Lower leg skin (tissue), 4 donors: Measurements from ENCODE around the gene AMPD1. TPM values are rescaled to one million over a fixed set of nuclear protein-coding genes. Genes with fewer than 3 reads are reported as not detected.

ENCODE experiments used
- DNase-seq, 2 donors: peaks; one replicate each; pipeline ENCODE4 v3.0.0-alpha.2; 2019; ENCODE audit warnings: low spot score in 2 of 2
- H3K4me3 ChIP-seq: fragments of 200-600 bp; sonication (generic); 2 replicates; pipeline ENCODE4 v1.5.1; 2017; ENCODE audit warnings: mild to moderate bottlenecking, low read depth; ENCODE audit not compliant: poor library complexity, severe bottlenecking
- CTCF ChIP-seq, 3 donors: fragments of 450-650 bp; IDR thresholded peaks; one replicate each; pipeline ENCODE4 v1.5.1; 2016; ENCODE audit warnings: antibody characterized with exemption in 3 of 3, mild to moderate bottlenecking in 3 of 3, moderate library complexity in 2 of 3
- POLR2A ChIP-seq, 2 donors: fragments of 450-650 bp; IDR thresholded peaks; one replicate each; pipeline ENCODE4 v1.6.1; 2016 to 2017; ENCODE audit warnings: antibody characterized with exemption in 2 of 2, mild to moderate bottlenecking in 1 of 2, moderate library complexity in 1 of 2
- WGBS, 2 donors: methylation state at CpG; one replicate each; pipeline ENCODE4 v1.1.5; 2018; 5-methylcytosine and 5-hydroxymethylcytosine counted together
- intact Hi-C: fragments of 100-400 bp; cut with DNase I; formaldehyde crosslinking; loops from one replicate; pipeline ENCODE4 v1.15.0; 2023; ENCODE audit warnings: low total_unique reads
- total RNA-seq, 4 donors: library from RNA; depleted of rRNA; stranded (reverse); fragments of >200 nt; gene quantifications; one replicate each; pipeline ENCODE4 v1.1.0, GENCODE V29; 2016

AMPD1 gene
- total RNA-seq, 4 donors from 2014 or later, result not detected

DNA sequence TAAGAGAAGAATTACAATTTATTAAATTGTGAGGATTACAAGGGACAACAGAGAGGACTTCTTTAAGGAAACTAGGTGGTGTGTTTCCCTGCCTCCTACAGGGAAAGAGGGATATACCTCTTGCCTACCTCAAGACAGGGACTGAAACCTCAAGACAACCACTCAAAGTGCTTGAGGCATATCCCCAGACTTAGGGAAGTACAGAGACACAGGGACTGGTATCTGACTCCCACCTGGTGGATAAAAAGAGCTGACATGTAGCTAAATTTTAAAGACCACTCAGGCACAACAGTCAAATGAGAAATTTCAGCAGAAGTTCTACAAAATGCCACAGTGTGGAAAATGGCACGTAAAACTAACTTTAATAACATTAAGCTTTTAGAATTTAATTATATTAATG lies 46.8 kb downstream of the AMPD1 start:
- DNase-seq, result no peak
- 93 to 95% methylated on average over 1 of the region's 1 CpG for WGBS, 2 donors
- no peak overlapping the region for H3K4me3 ChIP-seq
- no peak for TF ChIP-seq POLR2A (IDR thresholded peaks at IDR 0.05)
- no peak for TF ChIP-seq CTCF (IDR thresholded peaks at IDR 0.05)
- intact Hi-C loops, result no loop called here

DNA sequence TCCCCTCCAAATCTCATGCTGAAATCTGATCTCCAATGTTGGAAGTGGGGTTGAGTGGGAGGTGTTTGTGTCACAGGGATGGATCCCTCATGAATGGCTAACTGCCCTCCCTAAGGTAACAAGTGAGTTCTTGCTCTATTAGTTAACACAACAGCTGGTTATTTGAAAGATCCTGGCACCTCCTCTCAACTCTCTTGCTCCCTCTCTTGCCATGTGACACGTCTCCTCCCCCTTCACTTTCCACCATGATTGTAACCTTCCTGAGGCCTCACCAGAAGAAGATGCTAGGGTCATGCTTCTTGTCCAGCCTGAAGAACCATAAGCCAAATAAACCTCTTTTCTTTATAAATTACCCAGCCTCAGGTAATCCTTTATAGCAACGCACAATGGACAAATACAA lies 54.0 kb downstream of the AMPD1 start:
- no peak for DNase-seq
- intact Hi-C loops, result no loop called here
- 88 to 93% methylated on average over 2 of the region's 2 CpGs for WGBS, 2 donors
- TF ChIP-seq CTCF (IDR thresholded peaks at IDR 0.05) (no peak), POLR2A (IDR thresholded peaks at IDR 0.05) (no peak)
- H3K4me3 ChIP-seq, result no peak overlapping the region

GRCh38 chr1:114638910-114639309 lies 56.4 kb downstream of the AMPD1 start:
- no peak overlapping the region for H3K4me3 ChIP-seq
- DNase-seq, result no peak
- 68 to 82% methylated on average over 3 of the region's 3 CpGs for WGBS, 2 donors
- TF ChIP-seq CTCF (IDR thresholded peaks at IDR 0.05) (no peak), POLR2A (IDR thresholded peaks at IDR 0.05) (no peak)
- intact Hi-C loops, result no loop called here

DNA sequence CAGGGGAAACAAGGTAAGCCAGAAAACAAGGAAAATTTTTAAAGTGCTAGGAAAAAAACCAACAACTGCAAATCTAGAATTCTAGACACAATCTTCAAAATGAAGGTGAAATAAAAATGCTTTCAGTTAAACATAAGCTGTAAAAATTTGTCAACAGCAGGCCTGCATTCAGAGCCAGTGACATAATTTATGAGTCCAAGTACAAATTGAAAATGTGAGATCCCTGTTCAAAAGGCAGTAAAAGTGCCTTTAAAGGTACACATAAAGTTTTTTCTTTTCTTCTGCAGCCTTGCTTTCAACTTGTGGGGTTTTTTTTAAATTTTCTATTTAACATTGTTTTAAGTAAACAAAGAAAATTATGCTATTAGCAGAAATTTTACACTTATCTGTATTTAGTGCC lies 62.9 kb downstream of the AMPD1 start:
- H3K4me3 ChIP-seq, result no peak overlapping the region
- no peak for TF ChIP-seq CTCF (IDR thresholded peaks at IDR 0.05)
- no peak for TF ChIP-seq POLR2A (IDR thresholded peaks at IDR 0.05)
- intact Hi-C loops, result no loop called here
- no peak for DNase-seq

DNA sequence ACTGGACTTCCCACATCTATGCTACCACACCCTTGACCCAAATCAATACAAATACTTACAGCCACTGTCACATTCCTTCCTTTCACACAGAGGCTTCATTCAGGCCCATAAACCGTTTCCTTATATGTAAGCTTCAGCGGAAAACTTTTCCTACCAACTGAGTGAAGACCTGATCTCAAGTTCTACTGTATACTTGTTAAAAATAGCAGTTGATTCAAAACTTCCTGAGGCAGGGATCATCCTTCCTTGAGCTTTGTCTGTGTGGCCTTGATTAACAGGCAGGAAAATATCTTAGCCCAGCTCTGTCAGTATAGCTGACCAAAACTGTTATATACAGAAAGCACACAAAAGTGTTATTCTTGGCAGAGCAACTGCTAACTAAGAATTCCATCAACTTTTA lies 68.2 kb downstream of the AMPD1 start:
- no peak for DNase-seq
- WGBS, 2 donors, result 38 to 57% methylated on average over 2 of the region's 2 CpGs
- TF ChIP-seq CTCF (IDR thresholded peaks at IDR 0.05) (no peak), POLR2A (IDR thresholded peaks at IDR 0.05) (no peak)
- intact Hi-C loops, result no loop called here
- H3K4me3 ChIP-seq, result no peak overlapping the region

- intact Hi-C loops, result no loop called here
- WGBS, 2 donors, result 94 to 96% methylated on average over 5 of the region's 5 CpGs
- DNase-seq, result no peak
- TF ChIP-seq POLR2A (IDR thresholded peaks at IDR 0.05) (no peak), CTCF (IDR thresholded peaks at IDR 0.05) (no peak)
- H3K4me3 ChIP-seq, result no peak overlapping the region
These were observed 72.0 kb downstream of the AMPD1 start for GRCh38 chr1:114623364-114623763.
